Posterior cingulate gyrus (tissue), 11 donors: ENCODE results near the gene FSIP1.

Experiments used
- DNase-seq, 10 donors: peaks; one replicate each; pipeline versions ENCODE4 v3.0.0 to v3.0.0-alpha.2; 2020 to 2021; ENCODE audit warnings: mixed read lengths in 3 of 10
- intact Hi-C: fragments of 100-400 bp; cut with DNase I; formaldehyde crosslinking; loops from one replicate; pipeline ENCODE4 v1.15.1; 2023

Gene FSIP1

DNA sequence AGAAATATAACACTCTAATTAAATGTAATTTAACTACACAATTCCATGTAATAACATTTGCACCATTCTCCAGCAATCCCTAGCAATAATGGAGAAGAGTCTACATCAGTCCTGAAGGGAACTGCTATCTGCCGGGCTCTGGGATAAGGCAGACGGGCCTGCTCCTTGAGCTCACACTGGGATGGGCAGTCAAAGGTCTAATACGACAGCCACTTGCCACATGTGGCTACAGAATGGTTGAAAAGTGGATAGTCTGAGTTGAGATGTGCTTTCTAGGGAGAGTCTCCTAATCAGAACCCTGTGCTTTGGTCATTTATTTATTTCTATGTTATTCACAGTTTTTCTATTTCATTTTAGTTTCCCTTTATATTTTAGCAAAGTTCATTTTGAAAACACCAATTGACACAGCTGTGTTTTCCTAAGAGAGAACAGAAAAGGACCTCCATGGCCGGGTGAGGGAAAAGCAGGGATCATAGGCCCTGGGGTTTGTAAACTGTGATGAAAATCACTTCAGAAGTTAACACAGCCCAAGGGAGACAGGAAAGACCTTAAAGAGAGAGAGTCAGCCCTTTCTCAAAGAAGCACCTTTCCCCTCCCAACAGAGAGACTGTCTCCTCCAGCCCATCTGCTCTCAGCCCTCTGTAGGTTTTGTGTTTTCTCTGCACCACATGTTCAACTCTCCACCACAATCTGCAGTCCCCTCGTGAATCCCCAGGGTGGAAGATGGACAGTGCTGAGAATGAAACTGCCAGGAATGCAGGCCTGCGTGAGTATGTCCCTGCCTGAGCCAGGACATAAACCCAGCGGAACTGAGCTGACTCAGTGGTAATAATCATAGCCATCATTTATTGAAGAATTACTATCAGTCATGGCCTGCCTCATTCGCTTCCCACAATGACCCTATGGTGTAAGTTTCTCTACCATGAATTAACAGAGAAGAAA, 11.6 kb downstream of the FSIP1 start:
- intact Hi-C loops = no loop called here
- DNase-seq = no peak

DNA sequence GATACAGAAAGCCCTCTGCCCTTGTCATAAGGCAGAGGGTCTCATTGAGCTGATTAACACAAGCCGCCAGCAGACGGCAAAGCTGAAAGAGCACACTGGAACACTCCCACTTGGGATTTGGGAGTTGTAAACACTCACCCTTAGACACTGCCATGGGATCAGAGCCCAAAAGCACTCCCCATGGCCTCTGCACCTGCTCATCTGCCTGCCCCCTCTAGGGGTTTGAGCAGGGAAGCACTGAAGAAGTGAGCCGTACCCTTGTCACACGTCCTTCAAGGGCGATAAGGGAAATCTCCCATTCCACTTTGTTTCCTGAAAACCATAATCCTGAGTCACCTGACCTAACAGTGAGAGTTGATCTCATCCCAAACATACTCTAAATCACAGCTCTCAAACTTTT, 14.7 kb downstream of the FSIP1 start:
- no peak for DNase-seq
- intact Hi-C loops = no loop called here

- intact Hi-C loops = no loop called here
- DNase-seq = no peak
These were observed 21.6 kb downstream of the FSIP1 start for GRCh38 chr15:39761006-39761405.

GRCh38 chr15:39756806-39757522, 25.7 kb downstream of the FSIP1 start:
- intact Hi-C loops = loop anchor here (1.0 to 10.0 kb wide), 4 partner anchors 71 to 940 kb away; partner anchors contain the start of gene THBS1
- no peak for DNase-seq

DNA sequence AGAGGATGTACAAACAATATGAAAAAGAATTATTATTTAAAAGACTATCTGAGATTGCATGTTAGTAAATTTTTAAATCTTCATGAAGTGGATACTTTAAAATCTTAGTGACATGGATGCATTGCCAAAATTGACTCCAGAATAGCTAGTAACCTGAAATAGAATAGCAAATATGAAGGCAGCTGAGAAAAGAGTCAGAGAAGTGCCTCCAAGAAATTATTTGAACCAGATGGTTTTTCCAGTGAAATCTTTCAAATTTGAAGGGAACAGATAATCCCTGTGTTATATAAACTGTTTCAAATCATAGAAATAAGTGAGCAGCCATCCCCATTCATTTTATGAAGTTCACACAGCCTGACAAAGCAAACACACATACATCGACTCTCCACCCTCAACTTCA, 29.6 kb downstream of the FSIP1 start:
- intact Hi-C loops = loop anchor here (10.0 kb wide), 1 partner anchor 168 kb away; the partner anchor contains the start of gene THBS1
- no peak for DNase-seq

GRCh38 chr15:39752246-39752645, 30.4 kb downstream of the FSIP1 start:
- DNase-seq = no peak
- intact Hi-C loops = loop anchor here (10.0 kb wide), 1 partner anchor 167 kb away; the partner anchor contains the start of gene THBS1

DNA sequence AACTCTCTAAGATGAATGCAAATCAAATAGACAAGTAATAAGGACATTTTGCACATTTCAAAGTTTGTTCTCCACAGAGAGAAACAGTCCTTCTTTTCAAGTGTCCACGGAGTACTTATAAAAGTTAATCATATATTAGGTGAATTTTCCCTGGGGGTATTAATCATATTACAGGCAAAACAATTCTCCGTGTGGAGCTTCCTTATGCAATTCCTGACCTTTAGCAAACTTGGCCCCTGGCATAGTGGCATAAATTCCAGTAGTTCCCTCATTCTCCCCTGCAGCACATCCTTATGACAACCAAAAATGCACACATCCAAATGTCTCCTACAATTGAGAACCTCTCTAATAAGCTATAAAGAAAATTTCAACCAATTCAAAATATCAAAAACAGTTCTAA, 34.4 kb downstream of the FSIP1 start:
- no peak for DNase-seq
- intact Hi-C loops = no loop called here

DNA sequence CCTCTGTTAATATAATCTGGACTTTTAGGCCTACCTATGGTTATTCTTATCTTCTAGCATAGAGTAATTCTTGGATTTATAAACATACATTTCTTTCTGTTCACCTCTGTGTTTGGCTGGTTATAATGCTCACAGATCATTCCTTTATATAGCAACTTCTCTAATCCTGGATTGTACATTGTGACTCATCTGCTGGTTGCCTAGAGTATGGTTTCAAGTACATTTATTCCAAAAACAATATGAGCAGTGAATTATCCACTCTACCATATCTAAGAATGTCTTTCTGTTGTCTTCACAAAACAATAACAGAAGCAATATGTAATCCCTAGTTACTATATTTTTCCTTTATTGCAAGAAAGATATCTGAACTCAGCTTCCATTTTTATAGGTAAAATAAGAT, 35.3 kb downstream of the FSIP1 start:
- no peak for DNase-seq
- intact Hi-C loops = no loop called here

DNA sequence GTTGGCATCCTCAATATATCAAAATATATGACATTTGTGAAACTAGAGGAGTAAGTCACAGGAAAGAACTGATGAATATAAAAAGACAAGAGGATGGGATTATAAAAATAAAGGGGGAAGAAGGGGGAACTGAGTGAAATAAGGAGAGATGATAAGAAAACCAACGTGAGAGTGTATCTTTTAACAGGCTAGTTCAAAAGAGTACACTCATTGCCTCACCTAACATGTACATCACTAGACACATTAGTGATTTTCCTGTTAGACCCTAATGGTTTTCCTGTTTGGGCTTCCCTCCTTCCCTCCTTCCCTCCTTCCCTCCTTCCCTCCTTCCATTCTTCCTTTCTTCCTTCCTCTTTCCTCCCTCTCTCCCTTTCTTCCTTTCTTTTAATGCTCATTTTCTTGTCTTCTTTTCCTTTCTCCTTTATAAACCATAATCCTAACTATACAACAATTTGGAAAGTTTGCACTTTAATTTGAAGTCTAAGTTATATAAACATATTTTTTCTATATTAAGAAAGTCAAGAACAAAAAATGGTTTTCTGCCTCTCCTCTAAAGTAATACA, 35.8 kb downstream of the FSIP1 start:
- no peak for DNase-seq
- intact Hi-C loops = no loop called here

GRCh38 chr15:39746176-39746575, 36.5 kb downstream of the FSIP1 start:
- intact Hi-C loops = no loop called here
- no peak for DNase-seq

DNA sequence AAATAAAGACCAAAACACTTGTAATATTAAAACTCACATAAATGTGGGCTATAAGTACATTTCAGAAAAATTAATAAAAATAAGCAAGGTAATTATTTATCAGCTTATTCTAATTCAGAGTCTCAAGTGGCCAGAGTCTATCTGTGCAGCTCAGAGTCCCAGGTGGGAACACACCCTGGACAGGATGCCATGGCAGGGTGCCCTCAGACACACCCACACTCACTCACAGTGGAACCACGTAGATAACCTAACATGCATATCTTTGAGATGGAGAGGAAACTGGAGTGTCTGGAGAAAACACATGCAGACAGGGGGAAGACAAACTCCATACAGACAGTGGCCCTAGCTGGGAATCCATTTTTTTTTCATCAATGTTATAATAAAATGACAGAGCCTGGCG, 37.2 kb downstream of the FSIP1 start:
- DNase-seq = no peak
- intact Hi-C loops = no loop called here

- no peak for DNase-seq
- intact Hi-C loops = no loop called here
These were observed 38.1 kb downstream of the FSIP1 start for GRCh38 chr15:39744334-39745103.

- DNase-seq = no peak
- intact Hi-C loops = no loop called here
These were observed 39.0 kb downstream of the FSIP1 start for GRCh38 chr15:39743611-39744010.

- intact Hi-C loops = no loop called here
- DNase-seq = peak in 1 of 10 donors; percentile 61
These were observed 41.4 kb downstream of the FSIP1 start for GRCh38 chr15:39741258-39741657.

DNA sequence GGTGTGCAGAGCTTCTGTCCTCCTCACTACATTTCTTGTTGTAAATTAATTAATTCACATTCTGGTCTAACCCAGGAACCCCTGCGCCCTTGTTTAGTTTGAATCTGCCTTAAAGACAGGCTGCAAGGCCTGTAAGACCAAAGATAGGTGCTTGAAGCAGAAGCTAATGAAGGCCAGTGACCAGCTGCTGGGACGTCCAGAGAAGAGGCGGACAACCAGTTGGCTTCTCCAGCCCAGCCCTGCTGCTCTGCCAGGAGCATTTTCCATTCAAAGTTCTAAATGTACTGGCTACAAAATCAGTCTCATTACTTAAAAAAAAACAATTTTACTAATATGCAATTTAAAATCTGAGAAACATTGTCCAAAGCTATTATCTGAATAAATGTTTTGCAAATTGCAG, 43.6 kb downstream of the FSIP1 start:
- no peak for DNase-seq
- intact Hi-C loops = no loop called here

- no peak for DNase-seq
- intact Hi-C loops = no loop called here
These were observed 45.5 kb downstream of the FSIP1 start for GRCh38 chr15:39737196-39737550.

DNA sequence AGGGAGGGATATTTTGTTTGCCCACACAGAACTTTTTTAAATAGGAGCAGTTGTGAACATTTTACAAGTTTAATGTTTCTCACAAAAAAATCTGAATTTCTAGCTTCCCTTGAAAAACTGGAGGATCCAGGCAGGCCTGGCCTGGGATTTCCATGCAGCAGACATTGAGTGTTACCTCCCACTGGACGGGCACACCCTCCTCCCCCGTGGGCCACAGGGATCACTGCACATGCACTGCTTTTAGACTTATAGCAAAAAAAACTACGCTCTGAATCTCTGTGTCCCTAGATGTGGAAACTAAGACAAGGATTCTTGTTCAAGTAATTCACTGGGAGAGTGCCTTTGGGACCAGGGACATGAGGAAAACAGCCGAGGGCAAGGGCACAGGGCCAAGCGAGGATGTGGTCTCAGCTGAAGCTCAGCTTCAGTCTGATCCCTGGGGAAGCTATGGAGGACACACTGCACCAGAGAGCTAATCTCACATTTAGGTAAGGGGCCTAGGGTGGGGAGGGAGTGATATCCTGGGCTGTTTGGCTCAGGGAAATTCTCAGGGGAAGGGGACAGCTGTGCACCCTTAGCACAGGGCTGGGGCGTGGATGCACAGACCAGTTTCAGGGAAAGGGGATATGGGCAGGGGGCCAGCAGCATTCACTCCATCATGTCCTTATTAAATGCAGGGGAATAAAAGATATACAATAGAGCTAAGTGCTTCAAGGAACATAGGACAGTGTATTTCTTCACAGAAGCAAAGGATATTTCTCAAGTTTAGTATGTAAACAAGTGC, 46.0 kb downstream of the FSIP1 start:
- intact Hi-C loops = no loop called here
- DNase-seq = peak in 1 of 10 donors; percentile 61

DNA sequence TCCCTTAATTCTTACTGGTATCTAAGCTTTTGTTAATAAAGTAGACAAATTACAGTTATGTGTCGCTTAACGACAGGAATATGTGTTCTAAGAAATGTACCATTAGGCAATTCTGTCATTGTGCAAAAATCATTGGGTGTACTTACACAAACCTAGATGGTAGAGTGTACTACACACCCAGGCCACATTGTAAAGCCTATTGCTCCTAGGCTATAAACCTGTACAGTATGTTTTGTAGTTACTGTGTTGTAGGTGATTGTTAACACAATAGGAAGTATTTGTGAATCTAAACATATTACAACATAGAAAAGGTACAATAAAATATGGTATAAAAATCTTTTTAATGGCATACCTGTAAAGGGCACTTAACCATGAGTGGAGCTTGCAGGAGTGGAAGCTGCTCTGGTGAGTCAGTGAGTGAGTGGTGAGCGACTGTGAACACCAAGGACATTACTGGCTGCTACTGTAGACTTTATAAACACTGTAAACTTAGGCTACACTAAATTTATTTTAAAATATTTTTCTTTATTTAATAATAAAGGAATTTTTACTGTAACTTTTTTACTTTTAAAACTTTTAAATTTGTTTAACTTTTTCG, 47.4 kb downstream of the FSIP1 start:
- no peak for DNase-seq
- intact Hi-C loops = no loop called here

DNA sequence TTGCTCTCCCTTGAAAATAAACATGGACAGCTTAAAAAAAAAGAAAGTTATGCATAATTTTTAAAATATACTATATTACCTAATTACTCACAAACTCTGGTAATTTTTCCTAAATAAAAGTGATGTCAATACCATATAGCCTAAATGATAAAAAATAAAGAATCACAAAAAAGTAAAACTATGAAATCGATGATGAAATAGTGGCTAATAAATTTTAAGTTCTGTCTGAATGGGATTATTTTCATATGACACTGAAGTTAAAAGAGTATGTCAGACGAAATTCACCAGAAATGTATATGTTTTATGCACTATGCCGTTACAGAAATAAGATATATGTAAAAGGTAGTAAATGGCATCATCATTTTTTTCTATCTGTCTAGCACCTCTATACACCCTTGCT, 51.4 kb downstream of the FSIP1 start:
- intact Hi-C loops = no loop called here
- DNase-seq = no peak
